HG03280 (cell line): ENCODE measurements around the gene TSPAN18.

Experiments
- ATAC-seq: cut with Tn5 transposase; IDR thresholded peaks from one replicate; pipeline ENCODE4 v1.9.1; 2021; ENCODE audit warnings: mild to moderate bottlenecking, moderate library complexity; ENCODE audit not compliant: unreplicated experiment

The TSPAN18 gene

GRCh38 chr11:44817207-44817949 lies 90.6 kb downstream of the TSPAN18 start:
- no peak for ATAC-seq

GRCh38 chr11:44818110-44818509 lies 91.3 kb downstream of the TSPAN18 start:
- ATAC-seq = no peak

GRCh38 chr11:44819346-44819745 lies 92.6 kb downstream of the TSPAN18 start:
- ATAC-seq = no peak

GRCh38 chr11:44822369-44822768 lies 95.6 kb downstream of the TSPAN18 start:
- ATAC-seq = no peak

- ATAC-seq = no peak
These were observed 96.2 kb downstream of the TSPAN18 start for GRCh38 chr11:44823006-44823405.

- ATAC-seq = no peak
These were observed 97.1 kb downstream of the TSPAN18 start for GRCh38 chr11:44823868-44824267.

GRCh38 chr11:44824300-44824704 lies 97.5 kb downstream of the TSPAN18 start:
- no peak for ATAC-seq

- ATAC-seq = no peak
These were observed 98.5 kb downstream of the TSPAN18 start for GRCh38 chr11:44825058-44825785.

GRCh38 chr11:44826922-44827643 lies 100.3 kb downstream of the TSPAN18 start:
- no peak for ATAC-seq

GRCh38 chr11:44828296-44828695 lies 101.5 kb downstream of the TSPAN18 start:
- no peak for ATAC-seq

GRCh38 chr11:44829838-44830237 lies 103.1 kb downstream of the TSPAN18 start:
- ATAC-seq = no peak

GRCh38 chr11:44831605-44832394 lies 105.0 kb downstream of the TSPAN18 start:
- no peak for ATAC-seq

GRCh38 chr11:44832452-44832851 lies 105.7 kb downstream of the TSPAN18 start:
- no peak for ATAC-seq

GRCh38 chr11:44833221-44833876 lies 106.6 kb downstream of the TSPAN18 start:
- ATAC-seq = no peak

- no peak for ATAC-seq
These were observed 107.2 kb downstream of the TSPAN18 start for GRCh38 chr11:44833877-44834452.

- no peak for ATAC-seq
These were observed 108.1 kb downstream of the TSPAN18 start for GRCh38 chr11:44834846-44835245.

GRCh38 chr11:44835296-44835695 lies 108.5 kb downstream of the TSPAN18 start:
- no peak for ATAC-seq

GRCh38 chr11:44835938-44836337 lies 109.2 kb downstream of the TSPAN18 start:
- no peak for ATAC-seq

- ATAC-seq = no peak
These were observed 110.9 kb downstream of the TSPAN18 start for GRCh38 chr11:44837661-44838060.

- ATAC-seq = no peak
These were observed 112.8 kb downstream of the TSPAN18 start for GRCh38 chr11:44839458-44840084.
